ENCODE results near the gene CCNB3.

The CCNB3 gene

DNA sequence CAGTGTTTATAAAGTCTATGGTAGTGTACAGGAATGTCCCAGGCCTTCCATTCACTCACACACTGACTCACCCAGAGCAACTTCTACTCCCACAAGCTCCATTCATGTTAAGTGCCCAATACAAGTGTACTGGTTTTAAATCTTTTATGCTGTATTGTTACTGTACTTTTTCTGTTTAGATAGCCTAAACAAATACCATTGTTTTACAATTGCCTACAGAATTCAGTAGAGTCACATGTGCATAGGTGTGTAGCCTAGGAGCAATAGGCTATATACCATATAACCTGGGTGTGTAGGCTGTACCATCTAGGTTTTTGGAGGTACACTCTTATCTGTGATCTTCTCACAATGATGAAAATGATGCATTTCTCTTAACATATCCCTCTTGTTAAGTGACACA, 139.4 kb downstream of the CCNB3 start:
- no peak for DNase-seq (ENCODE audit: low spot score)

DNA sequence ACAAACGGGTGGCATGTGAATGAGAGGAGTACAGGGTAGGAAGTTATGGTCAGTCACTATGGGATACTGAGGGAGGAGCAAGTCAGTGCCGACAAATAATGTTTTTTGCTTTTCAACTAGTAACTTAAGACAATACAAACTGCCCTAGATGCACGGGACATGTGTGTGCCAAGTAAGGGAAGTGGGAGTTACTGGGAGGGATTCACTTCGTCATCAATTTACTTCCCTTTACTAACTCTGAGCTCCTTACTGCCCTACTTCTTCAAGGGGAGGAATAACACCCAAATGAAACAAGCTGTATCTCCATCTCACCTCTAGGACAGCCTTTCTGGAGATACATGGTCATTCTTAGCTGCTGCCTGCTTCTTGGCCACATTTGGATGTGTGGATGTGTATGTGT, 168.4 kb downstream of the CCNB3 start:
- DNase-seq (ENCODE audit: low spot score) = no peak

DNA sequence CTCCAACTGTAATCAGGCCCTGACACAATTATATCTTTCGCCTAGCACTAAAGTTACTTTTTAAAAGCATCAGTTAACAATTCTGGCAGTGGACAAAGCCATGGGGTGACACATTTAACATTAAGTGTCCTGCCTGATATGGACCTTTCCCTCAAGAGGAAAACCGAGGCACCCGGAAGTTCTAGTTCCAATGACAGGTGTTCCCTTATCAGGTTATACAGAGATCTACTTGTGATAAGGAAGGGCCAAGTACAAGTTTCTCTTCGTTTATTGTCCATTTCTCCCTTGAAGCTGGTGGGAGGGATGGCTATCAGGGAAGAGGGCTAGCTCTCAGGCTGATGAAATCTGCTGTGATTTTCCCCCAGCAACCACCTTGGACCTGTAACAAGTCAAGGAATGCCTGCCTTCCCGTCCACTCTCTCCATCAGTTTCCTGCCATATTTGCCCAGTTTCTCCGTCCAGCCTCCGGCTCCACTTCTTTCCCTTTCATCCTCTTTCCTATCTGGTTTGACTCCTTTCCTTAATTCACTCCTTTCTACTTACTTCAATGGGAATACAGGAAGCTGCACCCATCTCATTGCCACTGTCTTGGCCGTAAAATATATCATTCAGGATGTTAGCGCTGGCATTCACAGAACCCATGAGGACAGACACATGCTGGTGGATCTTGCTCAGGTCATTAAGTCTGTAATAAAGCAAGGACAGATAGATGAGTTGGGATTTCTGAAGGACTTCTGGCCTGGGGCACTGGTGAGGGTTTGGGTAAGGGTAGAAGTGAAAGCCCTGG, 171.1 kb downstream of the CCNB3 start:
- no peak for DNase-seq (ENCODE audit: low spot score)

DNA sequence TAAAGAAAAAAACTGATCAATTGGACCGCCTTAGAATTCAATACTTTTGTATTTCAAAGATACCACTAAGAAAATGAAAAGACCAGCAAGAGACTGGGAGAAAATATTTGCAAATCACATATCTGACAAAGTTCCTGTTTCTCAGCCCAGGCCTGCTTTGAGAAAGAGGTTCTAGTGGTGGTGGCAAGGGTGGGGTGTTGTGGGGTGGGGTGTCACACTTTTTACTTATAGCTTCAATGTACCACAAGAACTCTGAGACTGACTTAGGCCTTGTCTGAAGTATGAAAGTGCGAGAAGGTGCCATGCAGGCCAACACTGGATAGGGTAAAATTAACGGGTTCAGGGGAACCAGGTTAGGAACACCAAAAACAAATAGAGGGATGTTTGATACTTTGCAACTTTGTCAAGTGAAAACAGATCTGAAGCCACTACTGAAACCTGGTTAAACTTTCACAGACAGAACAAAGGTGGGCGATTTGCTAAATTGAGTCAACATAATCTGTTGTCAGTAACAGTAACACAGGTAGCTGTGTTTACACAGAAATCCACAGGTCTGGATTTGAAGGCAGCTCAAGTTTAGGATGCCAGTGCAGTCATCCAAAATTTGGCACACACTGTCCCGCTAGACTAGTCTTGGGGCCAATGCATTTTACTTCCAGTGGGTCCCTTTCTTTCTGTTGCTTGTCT, 177.3 kb downstream of the CCNB3 start:
- no peak for DNase-seq (ENCODE audit: low spot score)

DNA sequence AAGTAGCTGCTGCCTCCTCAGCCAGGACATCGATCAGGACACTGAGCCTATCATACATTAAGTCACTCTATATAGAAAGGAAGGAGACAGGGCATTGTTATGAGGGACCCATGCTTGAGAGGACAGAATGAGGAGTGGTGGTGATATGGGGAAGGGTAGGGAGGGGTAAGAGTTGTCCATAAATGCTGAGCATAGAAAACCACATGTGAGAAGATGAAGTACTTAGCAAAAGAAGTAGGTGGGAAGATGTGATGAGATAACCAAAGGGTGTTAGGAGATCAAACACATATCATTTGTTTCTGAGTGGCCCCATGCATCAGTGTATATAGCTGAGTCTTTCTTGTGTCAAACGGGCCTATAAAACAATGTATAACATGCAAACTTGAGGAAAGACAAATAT, 182.0 kb downstream of the CCNB3 start:
- no peak for DNase-seq (ENCODE audit: low spot score)

DNA sequence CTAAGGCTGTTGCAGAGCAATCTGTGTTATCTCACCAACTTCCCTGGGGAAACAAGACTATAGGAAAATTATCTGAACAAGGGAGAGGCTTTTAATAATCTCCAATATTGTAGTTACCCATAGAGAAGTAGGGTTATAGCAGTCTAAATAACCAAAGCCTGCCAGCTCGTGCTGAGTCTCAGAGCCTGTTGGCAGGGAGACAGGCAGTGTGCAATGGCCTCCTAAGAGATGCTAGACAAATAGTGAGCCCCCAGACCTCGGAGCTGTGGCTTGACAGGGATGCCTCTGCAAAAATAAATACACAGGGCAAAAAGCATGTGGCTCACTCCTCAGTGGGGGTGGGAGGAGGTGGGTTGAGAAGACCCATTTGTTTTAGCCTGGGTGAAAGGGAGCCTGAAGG, 189.3 kb downstream of the CCNB3 start:
- DNase-seq (ENCODE audit: low spot score) = no peak
